ENCODE results near the gene LRCH1.

DNA sequence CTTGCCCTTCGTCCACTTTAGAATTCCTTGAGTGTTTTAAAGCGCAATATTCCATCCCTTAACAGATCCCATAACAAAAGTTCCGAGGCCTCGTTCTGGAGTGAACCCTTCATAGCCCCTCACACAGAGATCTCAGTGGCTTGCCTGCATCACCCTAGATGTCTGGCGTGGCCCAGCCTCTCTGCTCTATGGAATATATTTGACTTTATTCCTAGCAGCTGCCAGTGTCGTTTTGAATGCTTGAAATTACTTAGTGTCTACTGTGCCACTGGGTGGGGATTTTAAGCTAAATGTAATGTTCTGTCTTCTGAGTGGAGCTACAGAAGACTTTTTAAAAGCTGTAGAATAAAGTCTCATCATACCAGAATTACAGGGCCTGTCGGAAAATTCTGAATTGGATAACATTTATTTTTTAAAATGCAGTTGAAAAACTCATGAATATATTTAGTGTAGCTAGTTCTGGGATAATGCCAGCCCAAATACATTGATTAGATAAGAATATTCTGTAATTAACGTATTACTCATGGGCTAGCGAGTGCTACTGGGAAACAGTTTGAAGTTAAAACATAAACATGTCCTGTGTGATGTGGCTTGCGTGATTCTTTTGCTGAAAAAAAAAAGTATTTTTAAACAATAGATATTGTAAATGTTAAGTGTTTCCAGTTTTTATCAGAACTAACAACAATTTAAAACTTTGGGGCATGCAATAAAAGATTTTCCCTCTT lies 132.2 kb downstream of the LRCH1 start:
- no peak for TF ChIP-seq CTCF (IDR thresholded peaks at IDR 0.05)
- no peak for TF ChIP-seq POLR2A (IDR thresholded peaks at IDR 0.05)
